Measurements from ENCODE around the gene DDX52.
"Not testable (repeated sequence)": the region's sequence is repeated elsewhere in the genome, so short reads cannot be mapped to it uniquely, and the experiment has no call there.

DDX52 gene, protein sequence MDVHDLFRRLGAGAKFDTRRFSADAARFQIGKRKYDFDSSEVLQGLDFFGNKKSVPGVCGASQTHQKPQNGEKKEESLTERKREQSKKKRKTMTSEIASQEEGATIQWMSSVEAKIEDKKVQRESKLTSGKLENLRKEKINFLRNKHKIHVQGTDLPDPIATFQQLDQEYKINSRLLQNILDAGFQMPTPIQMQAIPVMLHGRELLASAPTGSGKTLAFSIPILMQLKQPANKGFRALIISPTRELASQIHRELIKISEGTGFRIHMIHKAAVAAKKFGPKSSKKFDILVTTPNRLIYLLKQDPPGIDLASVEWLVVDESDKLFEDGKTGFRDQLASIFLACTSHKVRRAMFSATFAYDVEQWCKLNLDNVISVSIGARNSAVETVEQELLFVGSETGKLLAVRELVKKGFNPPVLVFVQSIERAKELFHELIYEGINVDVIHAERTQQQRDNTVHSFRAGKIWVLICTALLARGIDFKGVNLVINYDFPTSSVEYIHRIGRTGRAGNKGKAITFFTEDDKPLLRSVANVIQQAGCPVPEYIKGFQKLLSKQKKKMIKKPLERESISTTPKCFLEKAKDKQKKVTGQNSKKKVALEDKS

DNA sequence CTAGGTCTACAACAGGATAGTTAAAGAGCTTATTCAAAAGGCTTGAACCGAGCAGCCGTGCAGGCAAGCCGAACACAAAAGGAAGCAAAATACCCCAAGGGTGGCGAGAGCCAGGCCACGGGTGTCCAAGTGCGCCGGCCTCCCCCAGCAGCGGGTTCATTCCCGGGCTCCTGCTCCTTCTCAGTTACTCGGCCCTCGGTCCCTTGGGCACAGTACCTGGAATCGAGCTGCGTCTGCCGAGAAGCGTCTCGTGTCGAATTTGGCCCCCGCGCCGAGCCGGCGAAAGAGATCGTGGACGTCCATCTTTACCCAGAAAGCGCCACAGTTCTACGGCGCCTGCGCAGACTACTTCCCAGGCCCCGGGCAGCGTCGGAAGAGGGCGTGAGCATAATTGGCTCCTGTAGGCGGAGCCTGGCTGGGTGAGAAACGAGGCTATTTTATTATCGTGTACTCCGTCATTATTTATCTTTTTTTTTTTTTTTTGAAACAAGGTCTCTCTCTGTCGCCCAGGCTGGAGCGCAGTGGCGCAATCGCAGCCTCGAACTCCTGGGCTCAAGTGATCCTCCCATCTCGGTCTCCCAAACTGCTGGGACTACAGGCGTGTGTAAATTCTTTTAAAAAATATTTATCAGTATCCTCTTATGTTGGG is at the start of gene DDX52:
DDX52 (minus strand) TSS at position 329 of the 649 bp plus-strand sequence; CDS start at position 303, 26 bp downstream.
- Mint-ChIP-seq H3K4me1 (ENCODE audit: low read depth) (peaks cover 29% of the 10 kb centered on the region), H3K36me3 (ENCODE audit: low read depth) (peaks cover 19% of the 10 kb centered on the region), H3K9me3 (no peaks in the 10 kb centered on the region), H3K27me3 (ENCODE audit: low read depth) (peaks cover 40% of the 10 kb centered on the region), H3K27ac (peak within 1 kb of the TSS; percentile 86), H3K4me3 (peak within 1 kb of the TSS; percentile 94)
- DNase-seq (ENCODE audit: low spot score) = peak; percentile 88

DNA sequence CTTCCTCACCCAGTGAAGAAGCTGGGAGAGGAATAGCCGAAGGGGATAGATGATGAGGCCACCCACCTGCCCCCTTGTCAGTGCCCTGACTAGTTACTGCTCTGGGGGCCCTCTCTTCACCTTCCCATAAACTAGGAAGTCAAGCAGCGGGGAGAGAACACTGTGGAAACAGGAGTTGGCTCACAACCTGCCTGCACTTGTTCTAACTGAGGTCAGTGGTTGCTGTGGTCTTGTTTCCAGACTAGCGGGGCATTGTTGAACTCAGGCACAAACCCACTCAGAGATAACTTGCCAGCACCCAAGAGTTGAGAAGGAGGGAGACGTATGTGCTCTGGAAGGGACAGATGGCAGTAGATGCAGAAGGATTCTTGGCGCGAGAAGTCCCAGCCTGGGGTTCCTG is 48.6 kb upstream of the DDX52 start:
- Mint-ChIP-seq H3K27me3 (ENCODE audit: low read depth) (no peaks in the 10 kb centered on the region), H3K27ac (no peak overlapping the region), H3K36me3 (ENCODE audit: low read depth) (no peaks in the 10 kb centered on the region), H3K9me3 (no peaks in the 10 kb centered on the region), H3K4me3 (no peak overlapping the region), H3K4me1 (ENCODE audit: low read depth) (no peaks in the 10 kb centered on the region)
- DNase-seq (ENCODE audit: low spot score) = no peak

DNA sequence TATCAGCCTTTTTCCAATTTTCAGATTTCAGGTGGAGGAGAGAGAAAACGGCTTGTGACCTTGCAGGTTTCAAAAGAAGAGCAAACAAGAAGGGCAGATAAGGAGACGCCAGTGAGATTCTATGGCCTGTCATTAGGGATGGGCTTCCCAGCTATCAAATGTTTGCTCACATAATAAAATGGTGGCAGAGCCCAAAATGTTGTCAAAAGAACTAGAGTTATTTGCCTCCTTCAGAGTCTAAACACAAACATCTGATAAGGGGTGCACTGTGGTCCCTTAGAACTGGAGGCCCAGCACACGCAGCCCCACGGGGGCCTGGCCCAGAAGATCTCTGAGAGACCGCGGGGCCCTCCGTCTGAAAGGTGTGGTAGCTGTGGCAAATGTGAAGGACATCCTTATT is 46.1 kb upstream of the DDX52 start:
- no peaks in the 10 kb centered on the region for H3K36me3 Mint-ChIP-seq (ENCODE audit: low read depth)
- H3K27me3 Mint-ChIP-seq (ENCODE audit: low read depth) = no peaks in the 10 kb centered on the region
- H3K4me1 Mint-ChIP-seq (ENCODE audit: low read depth) = no peaks in the 10 kb centered on the region
- no peak for DNase-seq (ENCODE audit: low spot score)
- no peaks in the 10 kb centered on the region for H3K9me3 Mint-ChIP-seq
- no peak overlapping the region for H3K4me3 Mint-ChIP-seq
- H3K27ac Mint-ChIP-seq = no peak overlapping the region

DNA sequence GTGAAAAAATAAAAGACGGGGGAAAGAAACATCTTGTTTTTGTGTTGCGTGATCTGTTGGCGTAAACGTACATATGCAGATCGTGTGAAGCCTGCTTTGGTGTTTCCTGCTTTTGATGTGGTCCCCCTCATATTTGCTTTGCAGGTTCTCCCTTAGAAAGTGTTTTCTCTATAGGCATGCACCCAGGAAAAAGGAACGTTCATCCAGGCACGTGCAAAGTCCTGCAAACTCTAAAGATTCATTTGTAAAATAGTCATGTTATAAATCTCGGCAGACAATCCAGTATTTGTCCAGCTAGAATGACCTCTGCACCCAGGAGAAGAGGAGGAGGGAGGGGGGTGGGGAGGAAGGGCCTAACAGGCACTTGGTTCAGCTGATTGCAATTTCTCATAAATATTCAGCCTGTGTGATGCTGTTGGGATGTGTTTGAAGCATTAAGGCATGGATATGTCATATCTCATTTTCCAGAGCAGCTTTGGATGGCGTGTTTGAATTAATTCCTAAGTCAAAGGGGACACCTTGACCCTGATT is 40.3 kb upstream of the DDX52 start:
- no peak overlapping the region for H3K27ac Mint-ChIP-seq
- H3K9me3 Mint-ChIP-seq = peaks cover 3% of the 10 kb centered on the region
- H3K27me3 Mint-ChIP-seq (ENCODE audit: low read depth) = peaks cover 13% of the 10 kb centered on the region
- DNase-seq (ENCODE audit: low spot score) = no peak
- H3K4me1 Mint-ChIP-seq (ENCODE audit: low read depth) = peaks cover 2% of the 10 kb centered on the region
- H3K36me3 Mint-ChIP-seq (ENCODE audit: low read depth) = no peaks in the 10 kb centered on the region
- no peak overlapping the region for H3K4me3 Mint-ChIP-seq

DNA sequence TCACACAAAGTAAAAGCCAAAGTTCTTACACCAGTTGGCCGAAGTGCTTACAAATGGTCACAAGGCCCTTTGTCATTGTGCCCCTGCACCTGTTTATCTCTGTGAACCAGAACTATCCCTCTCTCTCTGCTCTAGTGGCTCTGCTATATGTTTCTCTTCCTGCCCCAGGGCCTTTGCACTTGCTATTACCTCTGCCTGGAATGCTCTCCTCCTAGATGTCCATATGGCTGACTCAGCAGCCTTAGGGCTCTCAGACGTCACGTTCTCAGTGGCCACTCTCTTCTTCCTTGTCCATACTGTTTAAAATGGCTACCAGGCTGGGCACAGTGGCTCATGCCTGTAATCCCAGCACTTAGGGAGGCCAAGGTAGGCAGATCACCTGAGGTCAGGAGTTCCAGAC is 38.8 kb upstream of the DDX52 start:
- no peaks in the 10 kb centered on the region for H3K36me3 Mint-ChIP-seq (ENCODE audit: low read depth)
- no peak for DNase-seq (ENCODE audit: low spot score)
- H3K27ac Mint-ChIP-seq = no peak overlapping the region
- peaks cover 17% of the 10 kb centered on the region for H3K27me3 Mint-ChIP-seq (ENCODE audit: low read depth)
- H3K9me3 Mint-ChIP-seq = peaks cover 6% of the 10 kb centered on the region
- no peak overlapping the region for H3K4me3 Mint-ChIP-seq
- peaks cover 2% of the 10 kb centered on the region for H3K4me1 Mint-ChIP-seq (ENCODE audit: low read depth)

DNA sequence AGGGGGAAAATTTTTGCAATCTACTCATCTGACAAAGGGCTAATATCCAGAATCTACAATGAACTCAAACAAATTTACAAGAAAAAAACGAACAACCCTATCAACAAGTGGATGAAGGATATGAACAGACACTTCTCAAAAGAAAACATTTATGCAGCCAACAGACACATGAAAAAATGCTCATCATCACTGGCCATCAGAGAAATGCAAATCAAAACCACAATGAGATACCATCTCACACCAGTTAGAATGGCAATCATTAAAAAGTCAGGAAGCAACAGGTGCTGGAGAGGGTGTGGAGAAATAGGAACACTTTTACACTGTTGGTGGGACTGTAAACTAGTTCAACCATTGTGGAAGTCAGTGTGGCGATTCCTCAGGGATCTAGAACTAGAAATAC is 36.7 kb upstream of the DDX52 start:
- H3K27me3 Mint-ChIP-seq (ENCODE audit: low read depth) = peaks cover 23% of the 10 kb centered on the region
- H3K9me3 Mint-ChIP-seq; DNase-seq (ENCODE audit: low spot score): not testable (repeated sequence)

DNA sequence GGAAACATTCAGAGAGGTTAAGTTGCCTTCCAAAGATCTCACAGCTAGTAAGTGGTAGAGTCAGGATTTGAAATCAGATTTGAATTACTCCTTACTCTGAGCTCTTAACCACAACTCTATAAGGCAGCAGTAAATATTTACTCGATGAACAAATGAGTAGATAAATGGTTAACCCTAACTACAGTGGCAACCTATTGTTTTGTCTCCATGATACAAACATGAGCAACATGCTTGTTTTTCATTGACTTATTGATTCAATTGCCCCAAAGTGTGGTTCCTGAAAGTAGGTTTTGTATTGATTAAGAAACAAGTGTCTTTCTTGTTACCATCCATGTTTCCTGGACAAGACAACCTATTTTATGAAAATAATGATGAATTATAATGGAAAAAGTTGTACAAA is 34.8 kb upstream of the DDX52 start:
- Mint-ChIP-seq H3K27ac (no peak overlapping the region), H3K9me3 (peaks cover 6% of the 10 kb centered on the region), H3K4me1 (ENCODE audit: low read depth) (no peaks in the 10 kb centered on the region), H3K36me3 (ENCODE audit: low read depth) (no peaks in the 10 kb centered on the region), H3K4me3 (no peak overlapping the region), H3K27me3 (ENCODE audit: low read depth) (peaks cover 20% of the 10 kb centered on the region)
- DNase-seq (ENCODE audit: low spot score) = no peak

More for the DNA sequence above, 36.7 kb upstream of the DDX52 start:
- not testable (repeated sequence) for H3K36me3 Mint-ChIP-seq (ENCODE audit: low read depth); H3K27ac Mint-ChIP-seq; H3K4me3 Mint-ChIP-seq; H3K4me1 Mint-ChIP-seq (ENCODE audit: low read depth)

DNA sequence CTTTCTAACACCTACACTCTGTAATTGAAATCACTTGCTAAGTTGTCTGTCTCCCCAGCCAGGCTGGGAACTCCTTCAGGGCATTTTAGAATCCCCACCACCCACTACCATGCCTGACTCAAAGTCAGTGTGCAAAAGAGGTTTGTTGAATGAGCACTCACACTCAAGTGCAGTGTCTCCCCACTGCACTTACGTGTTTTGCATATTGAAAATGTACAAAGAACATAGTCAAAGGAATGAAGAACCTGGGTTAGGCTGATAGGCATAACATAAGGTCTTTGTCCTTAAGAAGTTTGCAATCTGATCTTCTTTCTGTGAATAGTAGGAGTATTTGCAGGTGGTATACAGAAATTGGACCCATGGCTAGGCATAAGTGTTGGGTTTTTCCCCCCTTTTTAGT is 33.8 kb upstream of the DDX52 start:
- H3K4me3 Mint-ChIP-seq = no peak overlapping the region
- H3K27ac Mint-ChIP-seq = no peak overlapping the region
- no peaks in the 10 kb centered on the region for H3K36me3 Mint-ChIP-seq (ENCODE audit: low read depth)
- no peaks in the 10 kb centered on the region for H3K4me1 Mint-ChIP-seq (ENCODE audit: low read depth)
- peaks cover 20% of the 10 kb centered on the region for H3K27me3 Mint-ChIP-seq (ENCODE audit: low read depth)
- H3K9me3 Mint-ChIP-seq = peaks cover 6% of the 10 kb centered on the region
- DNase-seq (ENCODE audit: low spot score) = no peak

DNA sequence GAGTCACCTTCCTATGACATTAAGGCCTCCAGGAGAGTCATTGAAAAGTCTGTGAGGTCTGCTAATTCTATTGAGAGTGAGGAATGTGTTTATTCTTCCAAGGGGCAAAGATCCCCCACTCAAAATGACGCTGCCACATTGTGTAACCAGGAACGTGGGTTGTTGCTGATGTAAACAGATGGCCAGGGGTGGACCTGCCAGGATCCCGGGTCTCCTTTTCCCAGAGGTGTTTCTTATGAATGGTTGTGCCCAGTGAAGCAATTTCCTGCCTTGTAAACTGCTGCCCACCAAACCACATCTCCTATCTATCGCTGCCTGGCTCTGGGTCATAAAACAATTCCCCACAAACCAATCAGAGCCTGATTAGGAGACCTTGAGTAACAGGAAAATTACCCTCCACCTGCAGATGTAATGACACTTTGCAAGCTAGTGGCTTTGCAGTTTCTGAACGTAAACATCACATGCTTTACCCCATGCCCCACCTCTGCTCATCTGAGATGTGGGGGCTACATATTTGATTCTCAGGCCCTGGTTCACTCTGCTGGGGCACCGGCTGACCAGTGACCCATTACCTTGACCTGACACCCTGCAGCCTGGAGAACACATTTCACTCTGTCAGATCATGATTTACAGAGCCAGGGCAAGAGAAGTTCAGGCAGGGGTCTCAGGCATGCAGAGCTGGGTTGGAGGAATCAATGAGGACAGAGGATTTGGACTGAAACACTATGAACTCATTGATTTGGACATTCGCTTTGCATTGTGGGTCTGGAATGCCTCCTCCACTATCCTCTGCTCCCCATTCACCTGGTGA is 33.1 kb upstream of the DDX52 start:
- H3K27ac Mint-ChIP-seq = no peak overlapping the region
- no peaks in the 10 kb centered on the region for H3K36me3 Mint-ChIP-seq (ENCODE audit: low read depth)
- DNase-seq (ENCODE audit: low spot score) = no peak
- H3K9me3 Mint-ChIP-seq = peaks cover 6% of the 10 kb centered on the region
- H3K27me3 Mint-ChIP-seq (ENCODE audit: low read depth) = peaks cover 20% of the 10 kb centered on the region
- no peaks in the 10 kb centered on the region for H3K4me1 Mint-ChIP-seq (ENCODE audit: low read depth)
- H3K4me3 Mint-ChIP-seq = no peak overlapping the region

DNA sequence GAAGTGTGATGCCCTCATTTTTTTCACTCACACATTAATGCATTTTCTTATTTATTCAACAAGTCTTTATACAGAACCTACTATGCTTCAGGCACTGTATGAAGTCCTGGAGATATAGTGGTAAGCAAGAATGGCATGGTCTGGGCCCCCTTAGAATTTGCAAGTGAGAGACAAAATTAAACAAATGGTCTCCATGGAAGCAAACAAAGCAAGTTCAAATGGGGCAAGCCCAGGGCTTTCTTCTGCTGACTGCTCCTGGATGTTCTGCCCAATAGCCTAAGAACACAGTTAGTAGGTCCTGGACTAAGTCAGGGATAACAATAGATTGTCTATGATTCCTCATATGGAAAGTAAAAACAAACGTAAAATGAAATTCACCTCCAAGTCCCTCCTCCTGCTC is 31.3 kb upstream of the DDX52 start:
- Mint-ChIP-seq H3K36me3 (ENCODE audit: low read depth) (no peaks in the 10 kb centered on the region), H3K4me1 (ENCODE audit: low read depth) (no peaks in the 10 kb centered on the region), H3K27me3 (ENCODE audit: low read depth) (peaks cover 17% of the 10 kb centered on the region), H3K4me3 (no peak overlapping the region), H3K9me3 (peaks cover 6% of the 10 kb centered on the region), H3K27ac (no peak overlapping the region)
- no peak for DNase-seq (ENCODE audit: low spot score)

DNA sequence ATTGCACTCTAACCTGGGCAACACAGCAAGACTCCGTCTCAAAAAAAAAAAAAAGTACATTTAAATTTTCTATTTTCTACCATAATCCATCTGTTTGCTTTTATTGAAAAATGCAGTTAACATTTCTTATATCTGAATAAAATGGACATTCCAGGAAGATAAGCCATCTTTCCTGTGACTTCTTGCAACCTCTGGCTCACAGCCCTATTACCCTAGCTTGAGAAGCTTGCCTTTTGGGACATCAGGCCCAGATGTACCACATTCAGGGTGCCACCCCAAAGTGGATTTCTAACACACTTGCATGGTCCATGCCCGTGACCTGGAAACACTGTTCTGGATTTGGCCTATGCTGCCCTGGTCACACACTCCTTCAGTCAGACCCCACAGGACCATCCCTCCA is 30.1 kb upstream of the DDX52 start:
- Mint-ChIP-seq H3K27ac (no peak overlapping the region), H3K4me3 (no peak overlapping the region), H3K4me1 (ENCODE audit: low read depth) (no peaks in the 10 kb centered on the region), H3K27me3 (ENCODE audit: low read depth) (peaks cover 12% of the 10 kb centered on the region), H3K9me3 (peaks cover 2% of the 10 kb centered on the region), H3K36me3 (ENCODE audit: low read depth) (no peaks in the 10 kb centered on the region)
- no peak for DNase-seq (ENCODE audit: low spot score)

DNA sequence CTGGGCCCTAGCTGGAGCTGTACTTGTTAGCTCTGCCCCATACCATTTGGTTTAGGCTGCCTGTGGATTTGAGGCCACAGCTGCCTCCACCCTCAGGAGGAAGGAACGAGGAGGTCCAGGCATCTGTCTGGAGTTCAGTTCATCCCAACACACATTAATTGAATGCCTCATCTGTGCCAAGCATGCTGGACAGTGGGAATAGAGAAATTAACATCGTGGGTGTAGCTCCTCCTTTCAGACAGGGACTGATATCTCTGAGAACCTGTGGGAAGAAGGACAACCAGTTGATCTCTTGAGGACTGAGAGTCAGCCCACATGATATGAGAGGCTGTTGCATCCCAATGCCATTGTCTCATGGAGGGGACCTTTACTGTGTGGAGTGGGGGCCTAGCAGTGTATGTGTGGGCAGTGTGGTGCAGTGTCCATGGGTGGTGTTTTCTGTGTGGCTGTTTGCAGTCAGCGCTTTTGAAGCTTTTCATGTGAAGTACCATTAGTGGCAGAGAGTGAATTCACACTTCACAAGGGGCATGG is 29.4 kb upstream of the DDX52 start:
- Mint-ChIP-seq H3K4me3 (no peak overlapping the region), H3K9me3 (no peaks in the 10 kb centered on the region), H3K27ac (no peak overlapping the region), H3K27me3 (ENCODE audit: low read depth) (peaks cover 10% of the 10 kb centered on the region), H3K36me3 (ENCODE audit: low read depth) (no peaks in the 10 kb centered on the region), H3K4me1 (ENCODE audit: low read depth) (no peaks in the 10 kb centered on the region)
- DNase-seq (ENCODE audit: low spot score) = no peak

DNA sequence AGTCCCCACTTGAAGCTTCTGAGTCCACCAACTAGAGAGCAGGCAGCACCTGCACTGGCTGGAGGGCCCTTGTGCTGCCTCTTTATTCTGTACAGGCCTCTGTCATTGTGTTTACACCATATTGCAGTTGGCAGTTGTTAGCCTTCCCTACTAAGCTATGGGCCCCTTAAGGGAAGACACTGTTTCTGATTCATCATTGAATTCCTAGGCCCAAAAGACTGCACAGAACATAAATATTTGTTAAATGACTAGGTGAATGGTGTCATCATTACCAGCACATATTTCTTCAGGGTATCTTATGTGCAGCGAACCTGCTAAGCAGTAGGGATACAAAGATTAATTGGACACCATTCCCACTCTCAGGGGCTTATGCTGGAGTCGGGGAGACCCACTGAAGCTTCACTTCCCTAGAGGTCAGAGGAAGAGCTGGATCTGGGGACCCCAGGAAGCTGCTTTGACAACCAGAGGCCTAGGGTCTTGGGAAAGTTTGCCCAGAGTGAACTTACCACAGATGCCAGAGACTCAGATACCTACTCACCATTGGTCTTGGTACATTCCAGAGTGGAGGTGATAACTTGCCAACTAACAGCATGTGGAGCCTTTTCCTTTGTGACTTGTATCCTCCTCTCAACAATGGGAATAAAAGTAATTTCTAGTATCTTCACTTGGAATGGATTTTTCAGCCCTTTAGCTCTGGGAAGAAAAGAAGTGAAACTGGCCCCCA is 28.7 kb upstream of the DDX52 start:
- DNase-seq (ENCODE audit: low spot score) = no peak
- H3K4me1 Mint-ChIP-seq (ENCODE audit: low read depth) = no peaks in the 10 kb centered on the region
- H3K36me3 Mint-ChIP-seq (ENCODE audit: low read depth) = no peaks in the 10 kb centered on the region
- H3K27me3 Mint-ChIP-seq (ENCODE audit: low read depth) = peaks cover 10% of the 10 kb centered on the region
- no peak overlapping the region for H3K4me3 Mint-ChIP-seq
- no peak overlapping the region for H3K27ac Mint-ChIP-seq
- no peaks in the 10 kb centered on the region for H3K9me3 Mint-ChIP-seq
